Stimulated activated naive CD8-positive, alpha-beta T cell treated with anti-CD3 and anti-CD28 coated beads, Interleukin-15, amount 100 ng/mL, for 72 hours (primary cell): Measurements from ENCODE around the gene CLN3.
"Not testable (repeated sequence)": the region's sequence is repeated elsewhere in the genome, so short reads cannot be mapped to it uniquely, and the experiment has no call there.

Source experiments
- ATAC-seq: fragments of 150-1000 bp; cut with Tn5 transposase; 2 replicates; pipeline ENCODE4 v1.10.0; 2021; ENCODE audit warnings: mild to moderate bottlenecking, moderate library complexity
- DNase-seq, 2 donors: peaks; one replicate each; pipeline ENCODE4 v3.0.0; 2021 to 2022
- H3K27ac Mint-ChIP-seq, 2 donors: one replicate each; pipeline ENCODE4 v1.8.0; 2022; ENCODE audit warnings: mild to moderate bottlenecking in 2 of 2, mixed read lengths in 2 of 2, moderate library complexity in 2 of 2
- H3K27me3 Mint-ChIP-seq: one replicate; pipeline ENCODE4 v1.8.0; 2022; ENCODE audit warnings: mixed read lengths
- H3K4me1 Mint-ChIP-seq: one replicate; pipeline ENCODE4 v1.8.0; 2022; ENCODE audit warnings: mild to moderate bottlenecking, mixed read lengths
- H3K4me3 Mint-ChIP-seq, 2 donors: one replicate each; pipeline ENCODE4 v1.8.0; 2022; ENCODE audit warnings: mild to moderate bottlenecking in 2 of 2, mixed read lengths in 2 of 2, moderate library complexity in 1 of 2
- H3K9me3 Mint-ChIP-seq, 2 donors: one replicate each; pipeline ENCODE4 v1.8.0; 2022; ENCODE audit warnings: mixed read lengths in 2 of 2

The CLN3 gene

GRCh38 chr16:28486266-28486665 is 5.6 kb downstream of the CLN3 start:
- Mint-ChIP-seq H3K4me1 (peaks cover 26% of the 10 kb centered on the region), H3K27me3 (no peaks in the 10 kb centered on the region), H3K4me3 (no peak overlapping the region), H3K27ac (peak overlapping the region in 1 of 2 donors; percentile 48), H3K9me3 (no peaks in the 10 kb centered on the region)
- DNase-seq (no peak), ATAC-seq (no peak)

GRCh38 chr16:28483361-28483760 is 8.5 kb downstream of the CLN3 start:
- H3K9me3 Mint-ChIP-seq, H3K4me3 Mint-ChIP-seq, H3K27me3 Mint-ChIP-seq, ATAC-seq, H3K4me1 Mint-ChIP-seq, DNase-seq: not testable (repeated sequence)
- H3K27ac Mint-ChIP-seq, result peak overlapping the region in 1 of 2 donors; percentile 93

- no peaks in the 10 kb centered on the region for H3K27me3 Mint-ChIP-seq
- no peaks in the 10 kb centered on the region for H3K4me1 Mint-ChIP-seq
- H3K27ac Mint-ChIP-seq, result peak overlapping the region in 1 of 2 donors; percentile 85
- H3K4me3 Mint-ChIP-seq, result no peak overlapping the region
- ATAC-seq (no peak), DNase-seq (no peak)
- H3K9me3 Mint-ChIP-seq, result no peaks in the 10 kb centered on the region
Observed at GRCh38 chr16:28482026-28482425, 9.8 kb downstream of the CLN3 start.

DNA sequence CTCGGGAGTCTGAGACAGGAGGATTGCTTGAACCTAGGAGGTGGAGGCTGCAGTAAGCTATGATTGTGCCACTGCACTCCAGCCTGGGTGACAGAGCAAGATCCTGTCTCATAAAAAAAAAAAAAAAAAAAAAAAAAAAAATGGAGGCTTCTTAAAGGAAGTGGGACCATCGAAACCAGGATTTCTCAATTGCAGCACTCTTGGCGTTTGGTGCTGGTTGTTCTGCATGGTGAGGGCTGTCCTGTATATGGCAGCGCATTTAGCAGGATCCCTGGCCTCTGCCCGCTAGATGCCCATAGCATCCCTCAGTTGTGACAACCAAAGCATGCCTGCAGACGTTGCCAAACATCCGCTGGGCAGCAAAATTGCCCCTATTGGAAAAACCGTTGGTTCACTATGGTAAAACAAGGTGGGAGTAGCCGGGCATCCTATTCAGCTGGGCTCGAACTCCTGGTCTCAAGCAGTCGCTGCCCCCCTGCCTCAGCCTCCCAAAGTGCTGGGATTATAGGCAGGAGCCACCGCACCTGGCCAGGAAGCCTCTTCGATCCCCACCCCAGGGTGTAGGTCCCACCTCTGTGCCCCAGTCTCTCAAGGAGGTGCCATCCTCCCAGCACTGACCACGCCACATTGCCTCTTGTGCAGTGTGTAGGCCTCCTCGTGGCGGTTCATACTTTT is 13.2 kb downstream of the CLN3 start:
- Mint-ChIP-seq H3K27me3 (no peaks in the 10 kb centered on the region), H3K4me1 (peaks cover 7% of the 10 kb centered on the region), H3K4me3 (no peak overlapping the region), H3K9me3 (no peaks in the 10 kb centered on the region), H3K27ac (no peak overlapping the region)
- DNase-seq (no peak), ATAC-seq (no peak)

- Mint-ChIP-seq H3K4me1 (peaks cover 12% of the 10 kb centered on the region), H3K4me3 (no peak overlapping the region), H3K27ac (peak overlapping the region; percentile 21 to 36), H3K27me3 (no peaks in the 10 kb centered on the region), H3K9me3 (no peaks in the 10 kb centered on the region)
- ATAC-seq (no peak), DNase-seq (no peak)
Observed at GRCh38 chr16:28477311-28477920, 14.5 kb downstream of the CLN3 start.

DNA sequence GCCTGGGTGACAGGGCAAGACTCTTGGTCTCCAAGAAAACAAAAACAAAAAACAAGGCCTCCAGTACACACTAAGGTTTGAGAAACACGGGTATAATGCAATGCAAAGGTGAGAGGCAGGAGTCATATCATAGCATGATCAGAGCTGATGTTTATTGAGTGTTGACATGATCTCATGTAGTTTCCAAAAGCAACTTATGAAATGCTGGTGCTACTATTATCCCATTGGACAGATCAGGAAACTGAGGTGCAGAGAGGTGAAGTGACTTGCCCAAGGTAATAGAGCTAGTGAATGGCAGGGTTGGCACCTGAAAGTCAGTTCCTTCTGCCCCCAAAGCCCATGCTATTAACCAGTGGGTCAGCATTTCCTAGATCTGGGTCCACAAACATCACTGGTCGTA is 16.7 kb downstream of the CLN3 start:
- DNase-seq, result no peak
- Mint-ChIP-seq H3K4me3 (no peak overlapping the region), H3K9me3 (no peaks in the 10 kb centered on the region), H3K4me1 (peaks cover 12% of the 10 kb centered on the region), H3K27ac (no peak overlapping the region), H3K27me3 (no peaks in the 10 kb centered on the region)
- ATAC-seq, result no peak

- Mint-ChIP-seq H3K9me3 (no peaks in the 10 kb centered on the region), H3K27ac (peak overlapping the region in 1 of 2 donors; percentile 3), H3K27me3 (no peaks in the 10 kb centered on the region), H3K4me3 (no peak overlapping the region), H3K4me1 (peaks cover 12% of the 10 kb centered on the region)
- DNase-seq, result no peak
- ATAC-seq, result peak; percentile 91
Observed at GRCh38 chr16:28473714-28474265, 18.1 kb downstream of the CLN3 start.

DNA sequence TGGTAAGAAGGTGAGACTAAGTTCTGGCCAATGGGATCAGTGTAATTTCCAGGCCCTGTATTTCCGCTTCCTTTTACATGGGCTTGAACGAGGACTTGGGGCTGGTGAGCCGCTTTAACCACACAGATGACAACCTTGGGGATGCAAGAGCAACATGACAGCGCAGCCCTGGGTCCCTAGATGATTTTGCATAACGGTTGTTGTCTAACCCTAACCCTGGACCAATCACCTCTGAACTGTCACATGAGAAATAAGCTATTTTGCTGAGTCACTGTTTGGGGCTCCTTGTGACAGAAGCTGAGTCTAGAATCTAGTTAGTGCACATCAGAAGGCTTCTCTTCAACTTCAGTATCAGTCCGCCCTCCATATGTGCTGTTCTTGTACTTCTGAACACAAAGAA is 44.8 kb downstream of the CLN3 start:
- not testable (repeated sequence) for H3K4me1 Mint-ChIP-seq, H3K4me3 Mint-ChIP-seq, ATAC-seq, H3K27me3 Mint-ChIP-seq, H3K9me3 Mint-ChIP-seq, H3K27ac Mint-ChIP-seq, DNase-seq

DNA sequence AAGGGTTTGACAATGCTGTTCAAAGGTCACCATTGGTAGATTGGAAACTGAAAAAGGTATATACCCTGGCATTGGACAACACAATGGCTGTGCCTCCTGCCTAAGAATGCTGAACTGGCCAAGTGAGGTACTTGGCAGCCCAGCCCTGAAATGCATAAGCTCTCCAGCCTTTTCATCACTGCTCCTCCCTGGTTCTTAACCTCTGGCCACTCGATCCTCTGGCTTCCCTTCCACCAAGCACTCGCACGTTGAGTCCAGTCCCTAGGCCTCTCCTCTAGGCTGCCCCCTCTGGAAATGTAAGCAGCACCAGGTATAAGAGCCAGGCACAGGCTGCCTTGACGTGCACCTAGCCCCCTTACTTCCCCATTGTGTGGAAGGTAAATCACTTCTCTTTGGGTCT is 45.5 kb downstream of the CLN3 start:
- not testable (repeated sequence) for H3K9me3 Mint-ChIP-seq, ATAC-seq, DNase-seq, H3K4me3 Mint-ChIP-seq, H3K4me1 Mint-ChIP-seq, H3K27me3 Mint-ChIP-seq, H3K27ac Mint-ChIP-seq

DNA sequence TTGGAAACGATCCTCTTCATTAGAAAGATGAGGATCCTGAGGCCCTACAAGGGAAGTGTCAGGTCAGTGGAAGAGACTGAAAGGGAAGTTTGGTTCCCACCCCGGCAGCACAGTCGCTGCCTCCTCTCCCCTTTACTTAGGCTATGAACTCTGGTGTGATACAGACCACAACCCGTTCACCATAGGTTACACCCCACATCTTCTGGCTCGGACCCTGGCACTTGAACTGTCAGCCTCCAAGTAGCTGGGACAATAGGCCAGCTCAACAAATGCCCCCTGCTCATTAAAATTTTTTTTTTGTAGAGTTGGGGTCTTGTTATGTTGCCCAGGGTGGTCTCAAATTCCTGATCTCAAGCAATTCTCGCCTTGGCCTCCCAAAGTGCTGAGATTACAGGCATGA is 47.9 kb downstream of the CLN3 start:
- not testable (repeated sequence) for DNase-seq, H3K27me3 Mint-ChIP-seq, H3K4me3 Mint-ChIP-seq, H3K9me3 Mint-ChIP-seq, H3K27ac Mint-ChIP-seq, ATAC-seq, H3K4me1 Mint-ChIP-seq

DNA sequence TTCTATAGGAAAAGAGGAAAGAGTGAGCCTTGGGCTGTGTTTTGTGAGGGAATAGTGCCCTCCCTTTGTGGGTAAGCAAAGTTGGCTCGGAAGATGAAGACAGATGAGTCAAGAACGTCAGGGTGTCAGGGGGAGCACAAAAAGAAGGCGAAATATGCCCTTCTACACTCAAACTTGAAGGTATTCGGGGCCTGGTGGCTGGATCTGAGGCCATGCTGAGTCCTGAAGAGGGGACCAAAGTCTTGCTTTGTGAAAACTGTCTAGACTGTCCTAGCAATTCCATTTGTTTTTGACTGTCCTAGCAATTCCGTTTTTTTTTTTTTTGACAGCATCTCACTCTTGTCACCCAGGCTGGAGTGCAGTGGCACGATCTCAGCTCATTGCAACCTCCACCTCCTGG is 53.0 kb downstream of the CLN3 start:
- not testable (repeated sequence) for H3K4me3 Mint-ChIP-seq, DNase-seq, H3K27me3 Mint-ChIP-seq, H3K9me3 Mint-ChIP-seq, ATAC-seq, H3K27ac Mint-ChIP-seq, H3K4me1 Mint-ChIP-seq

GRCh38 chr16:28435340-28435739 is 56.5 kb downstream of the CLN3 start:
- not testable (repeated sequence) for ATAC-seq, H3K27me3 Mint-ChIP-seq, H3K27ac Mint-ChIP-seq, H3K4me3 Mint-ChIP-seq, H3K4me1 Mint-ChIP-seq, DNase-seq, H3K9me3 Mint-ChIP-seq
